Gastrocnemius medialis (tissue), 4 donors: Measurements from ENCODE around the gene MYL6. TPM values are rescaled to one million over a fixed set of nuclear protein-coding genes. Genes with fewer than 3 reads are reported as not detected.
"Not testable (repeated sequence)": the region's sequence is repeated elsewhere in the genome, so short reads cannot be mapped to it uniquely, and the experiment has no call there.

Source experiments
- ATAC-seq, 2 donors: fragments of 150-250 bp; one replicate each; pipeline ENCODE4 v1.9.1; 2016
- DNase-seq, 2 donors: peaks; one replicate each; pipeline ENCODE4 v3.0.0-alpha.2; 2019
- H3K27ac ChIP-seq, 4 donors: fragments of 200-600 bp; sonication (generic); 1 replicate in 1 of 4; 2 replicates in 3 of 4; pipeline ENCODE4 v1.5.1; 2016 to 2018; ENCODE audit warnings: mild to moderate bottlenecking in 2 of 4, moderate library complexity in 1 of 4
- H3K27me3 ChIP-seq, 3 donors: fragments of 200-600 bp; sonication (generic) in 2 of 3; 1 replicate in 1 of 3; 2 replicates in 2 of 3; pipeline versions ENCODE4 v1.5.1 to v1.6.0; 2016 to 2019; ENCODE audit warnings: mild to moderate bottlenecking in 1 of 3, moderate library complexity in 1 of 3
- H3K36me3 ChIP-seq, 2 donors: fragments of 200-600 bp; sonication (generic) in 1 of 2; one replicate each; pipeline ENCODE4 v1.5.1; 2017 to 2018
- H3K4me1 ChIP-seq, 2 donors: fragments of 200-600 bp; sonication (generic) in 1 of 2; one replicate each; pipeline ENCODE4 v1.5.1; 2016 to 2017; ENCODE audit warnings: mild to moderate bottlenecking in 2 of 2
- H3K4me3 ChIP-seq, 4 donors: fragments of 200-600 bp; sonication (generic) in 3 of 4; 1 replicate in 1 of 4; 2 replicates in 3 of 4; pipeline ENCODE4 v1.5.1; 2016 to 2019; ENCODE audit warnings: mild to moderate bottlenecking in 2 of 4
- H3K9me3 ChIP-seq, 3 donors: fragments of 200-600 bp; sonication (generic) in 2 of 3; 1 replicate in 1 of 3; 2 replicates in 2 of 3; pipeline ENCODE4 v1.5.1; 2016 to 2019
- CTCF ChIP-seq, 5 experiments: fragments of 450-650 bp in 3 of 5; fragments of 200-600 bp in 2 of 5; sonication (generic) in 2 of 5; IDR thresholded peaks in 4 of 5; conservative IDR thresholded peaks in 1 of 5; 1 replicate in 4 of 5; 2 replicates in 1 of 5; pipeline ENCODE4 v1.5.1; 2016 to 2019; ENCODE audit warnings: antibody characterized with exemption in 5 of 5, mild to moderate bottlenecking in 3 of 5, moderate library complexity in 3 of 5
- POLR2A ChIP-seq, 2 donors: fragments of 450-650 bp; IDR thresholded peaks; one replicate each; pipeline ENCODE4 v1.6.1; 2017; ENCODE audit warnings: antibody characterized with exemption in 2 of 2, mild to moderate bottlenecking in 2 of 2, moderate library complexity in 2 of 2
- in situ Hi-C, 4 donors: fragments of 200-750 bp; cut with MboI; loops; one replicate each; pipeline versions ENCODE4 v1.15.0 to v1.8.0; 2017; ENCODE audit warnings: low sequenced_read_pairs in 4 of 4
- intact Hi-C: fragments of 100-400 bp; cut with DNase I; formaldehyde crosslinking; loops from one replicate; pipeline ENCODE4 v1.15.1; 2023; ENCODE audit warnings: low total_unique reads
- total RNA-seq, 4 donors: library from RNA; depleted of rRNA; stranded (reverse); fragments of >200 nt; gene quantifications; one replicate each; pipeline versions ENCODE4 v1.1.0 to v1.2.3, GENCODE V29; 2016

The MYL6 gene
- total RNA-seq, 4 donors from 2014 or later = 159 to 324 (median 202) TPM

- ATAC-seq = no peak
- peak overlapping the region; percentile 88 to 97 (median 96) for H3K27ac ChIP-seq
- no peaks in the 10 kb centered on the region for H3K27me3 ChIP-seq
- intact Hi-C loops = no loop called here
- TF ChIP-seq POLR2A (IDR thresholded peaks at IDR 0.05) = peak in 1 of 2 donors; percentile 12
- no peak for TF ChIP-seq CTCF (IDR thresholded peaks at IDR 0.05 in 4 of 5, conservative IDR thresholded peaks at IDR 0.05 in 1 of 5)
- no peak for DNase-seq
- in situ Hi-C loops = no loop called here
- peaks cover 26 to 42% of the 10 kb centered on the region in 2 donors for H3K4me1 ChIP-seq
- H3K4me3 ChIP-seq = peak overlapping the region in 1 of 4 donors; percentile 3
- H3K9me3 ChIP-seq = no peaks in the 10 kb centered on the region
- peaks cover 0 to under 1% of the 10 kb centered on the region in 2 donors for H3K36me3 ChIP-seq
These were observed 3.9 kb upstream of the MYL6 start for GRCh38 chr12:56154246-56154771.

GRCh38 chr12:56154818-56155217 is 3.3 kb upstream of the MYL6 start:
- DNase-seq (no peak), ATAC-seq (no peak)
- Histone ChIP-seq H3K27ac (peak overlapping the region in 3 of 4 donors; percentile 96 to 97 (median 96)), H3K36me3 (peaks cover 0 to 5% of the 10 kb centered on the region in 2 donors), H3K9me3 (no peaks in the 10 kb centered on the region), H3K4me3 (no peak overlapping the region), H3K4me1 (peaks cover 31 to 47% of the 10 kb centered on the region in 2 donors), H3K27me3 (no peaks in the 10 kb centered on the region)
- intact Hi-C loops = no loop called here
- TF ChIP-seq POLR2A (IDR thresholded peaks at IDR 0.05) = no peak
- no peak for TF ChIP-seq CTCF (IDR thresholded peaks at IDR 0.05 in 4 of 5, conservative IDR thresholded peaks at IDR 0.05 in 1 of 5)
- in situ Hi-C loops = no loop called here

- in situ Hi-C loops (no loop called here), intact Hi-C loops (no loop called here)
- DNase-seq (no peak), ATAC-seq (no peak)
- Histone ChIP-seq H3K27ac (peak overlapping the region in 3 of 4 donors; percentile 96 to 97 (median 96)), H3K4me3 (no peak overlapping the region), H3K36me3 (peaks cover 0 to 11% of the 10 kb centered on the region in 2 donors), H3K27me3 (no peaks in the 10 kb centered on the region), H3K4me1 (peaks cover 37 to 53% of the 10 kb centered on the region in 2 donors), H3K9me3 (no peaks in the 10 kb centered on the region)
- TF ChIP-seq POLR2A (IDR thresholded peaks at IDR 0.05) = no peak
These were observed 2.8 kb upstream of the MYL6 start for GRCh38 chr12:56155256-56155845.

GRCh38 chr12:56156464-56157200 is 1.5 kb upstream of the MYL6 start:
- H3K27me3 ChIP-seq, ATAC-seq, intact Hi-C loops, in situ Hi-C loops, DNase-seq, H3K9me3 ChIP-seq: not testable (repeated sequence)
- H3K4me3 ChIP-seq = peak overlapping the region; percentile 68 to 93 (median 80)
- peaks cover 39 to 54% of the 10 kb centered on the region in 2 donors for H3K4me1 ChIP-seq
- H3K36me3 ChIP-seq = peaks cover 0 to 23% of the 10 kb centered on the region in 2 donors
- peak overlapping the region; percentile 87 to 97 (median 96) for H3K27ac ChIP-seq

GRCh38 chr12:56157201-56158028 is 744 bp upstream of the MYL6 start:
- Histone ChIP-seq H3K27ac (peak overlapping the region; percentile 87 to 97 (median 96)), H3K36me3 (peaks cover 0 to 31% of the 10 kb centered on the region in 2 donors), H3K9me3 (no peaks in the 10 kb centered on the region), H3K4me1 (peaks cover 42 to 58% of the 10 kb centered on the region in 2 donors), H3K27me3 (no peaks in the 10 kb centered on the region), H3K4me3 (peak overlapping the region; percentile 68 to 93 (median 80))
- ATAC-seq = peak; percentile 31 to 41
- intact Hi-C loops = loop anchor here (1.0 to 2.0 kb wide), 5 partner anchors 31 to 479 kb away; partner anchors contain the start of genes SMARCC2 and ZC3H10
- TF ChIP-seq CTCF (IDR thresholded peaks at IDR 0.05 in 4 of 5, conservative IDR thresholded peaks at IDR 0.05 in 1 of 5) (peak; percentile 65 to 74 (median 67)), POLR2A (IDR thresholded peaks at IDR 0.05) (no peak)
- DNase-seq = peak; percentile 44 to 68
- in situ Hi-C loops = no loop called here
